ENCODE measurements around the gene OLFM2. TPM values are rescaled to one million over a fixed set of nuclear protein-coding genes. Genes with fewer than 3 reads are reported as not detected.

OLFM2 gene
- total RNA-seq, 1 donor from 2014 or later = 13.8 TPM

DNA sequence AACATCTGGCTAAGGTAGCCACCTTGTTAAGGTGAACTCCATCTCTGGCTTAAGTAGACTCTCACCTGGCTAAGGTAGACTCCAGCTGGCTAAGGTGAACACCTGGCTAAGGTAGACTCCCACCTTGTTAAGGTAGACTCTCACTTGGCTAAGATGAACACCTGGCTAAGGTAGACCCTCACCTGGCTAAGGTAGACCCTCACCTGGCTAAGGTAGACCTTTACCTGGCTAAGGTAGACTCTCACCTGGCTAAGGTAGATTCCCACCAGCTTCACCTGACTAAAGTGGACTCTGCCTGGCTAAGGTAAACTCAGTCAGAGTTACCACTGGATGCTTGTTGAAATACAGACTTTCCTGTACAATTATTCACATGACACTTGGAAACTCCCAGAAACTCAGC, 77.5 kb downstream of the OLFM2 start:
- no peaks in the 10 kb centered on the region for H3K36me3 ChIP-seq
- H3K27me3 ChIP-seq = no peaks in the 10 kb centered on the region
- no peaks in the 10 kb centered on the region for H3K4me1 ChIP-seq
- H3K4me3 ChIP-seq = no peak overlapping the region
- intact Hi-C loops (cut with DNase I) = no loop called here
- H3K27ac ChIP-seq = no peak overlapping the region
- TF ChIP-seq POLR2AphosphoS5 (IDR thresholded peaks at IDR 0.05; ENCODE audit: insufficient read depth in 1 of 2, low read depth in 1 of 2) = no peak
- TF ChIP-seq POLR2A (IDR thresholded peaks at IDR 0.05) = no peak
- TF ChIP-seq, protein P1, sequence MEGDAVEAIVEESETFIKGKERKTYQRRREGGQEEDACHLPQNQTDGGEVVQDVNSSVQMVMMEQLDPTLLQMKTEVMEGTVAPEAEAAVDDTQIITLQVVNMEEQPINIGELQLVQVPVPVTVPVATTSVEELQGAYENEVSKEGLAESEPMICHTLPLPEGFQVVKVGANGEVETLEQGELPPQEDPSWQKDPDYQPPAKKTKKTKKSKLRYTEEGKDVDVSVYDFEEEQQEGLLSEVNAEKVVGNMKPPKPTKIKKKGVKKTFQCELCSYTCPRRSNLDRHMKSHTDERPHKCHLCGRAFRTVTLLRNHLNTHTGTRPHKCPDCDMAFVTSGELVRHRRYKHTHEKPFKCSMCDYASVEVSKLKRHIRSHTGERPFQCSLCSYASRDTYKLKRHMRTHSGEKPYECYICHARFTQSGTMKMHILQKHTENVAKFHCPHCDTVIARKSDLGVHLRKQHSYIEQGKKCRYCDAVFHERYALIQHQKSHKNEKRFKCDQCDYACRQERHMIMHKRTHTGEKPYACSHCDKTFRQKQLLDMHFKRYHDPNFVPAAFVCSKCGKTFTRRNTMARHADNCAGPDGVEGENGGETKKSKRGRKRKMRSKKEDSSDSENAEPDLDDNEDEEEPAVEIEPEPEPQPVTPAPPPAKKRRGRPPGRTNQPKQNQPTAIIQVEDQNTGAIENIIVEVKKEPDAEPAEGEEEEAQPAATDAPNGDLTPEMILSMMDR (IDR thresholded peaks at IDR 0.05) = no peak
- DNase-seq (ENCODE audit: extremely low spot score in 2 of 2) = no peak
- H3K9me3 ChIP-seq = no peaks in the 10 kb centered on the region

DNA sequence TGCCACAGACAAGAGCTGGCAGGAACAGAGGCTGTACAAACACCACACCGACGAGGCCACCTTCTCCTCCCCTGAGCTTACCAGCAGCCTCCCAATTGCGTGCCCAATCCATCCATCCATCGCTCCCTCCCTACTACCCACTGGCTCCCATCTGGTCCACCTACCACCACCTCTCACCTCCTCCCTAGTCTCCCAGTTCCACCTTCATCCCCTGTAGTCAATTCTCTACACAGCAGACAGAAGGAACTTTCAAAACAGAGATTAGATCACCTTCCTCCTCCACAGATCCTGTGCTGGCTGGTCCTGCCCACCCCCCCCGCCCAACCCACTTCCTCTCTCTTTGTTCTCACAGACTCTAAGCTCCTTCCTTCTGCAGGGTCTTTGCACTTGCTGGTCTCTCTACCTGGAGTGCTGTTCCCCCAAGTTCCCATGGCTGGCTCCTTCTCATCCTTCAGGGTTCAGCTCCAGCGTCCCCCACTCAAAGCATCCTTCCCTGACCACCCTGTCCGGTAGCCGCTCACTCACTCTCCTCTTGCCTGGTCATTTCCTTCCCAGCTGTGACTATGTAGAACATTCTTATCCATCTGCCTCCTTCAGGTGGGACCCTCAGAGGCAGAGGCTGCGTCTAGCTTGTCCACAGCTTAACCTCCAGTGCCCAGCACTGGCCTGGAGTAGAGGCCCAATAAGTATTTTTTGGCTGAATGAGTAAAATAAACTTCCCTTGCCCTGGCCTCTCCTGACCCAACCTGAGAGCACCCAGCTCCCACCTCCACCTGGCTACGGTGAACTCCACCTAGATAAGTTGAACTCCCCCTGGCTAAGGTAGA, 78.2 kb downstream of the OLFM2 start:
- intact Hi-C loops (cut with DNase I) = no loop called here
- no peak overlapping the region for H3K4me3 ChIP-seq
- H3K4me1 ChIP-seq = no peaks in the 10 kb centered on the region
- no peak for DNase-seq (ENCODE audit: extremely low spot score in 2 of 2)
- no peak overlapping the region for H3K27ac ChIP-seq
- TF ChIP-seq, protein P1 (IDR thresholded peaks at IDR 0.05) = no peak
- TF ChIP-seq POLR2A (IDR thresholded peaks at IDR 0.05) = no peak
- no peak for TF ChIP-seq POLR2AphosphoS5 (IDR thresholded peaks at IDR 0.05; ENCODE audit: insufficient read depth in 1 of 2, low read depth in 1 of 2)
- no peaks in the 10 kb centered on the region for H3K9me3 ChIP-seq
- H3K27me3 ChIP-seq = no peaks in the 10 kb centered on the region
- no peaks in the 10 kb centered on the region for H3K36me3 ChIP-seq

DNA sequence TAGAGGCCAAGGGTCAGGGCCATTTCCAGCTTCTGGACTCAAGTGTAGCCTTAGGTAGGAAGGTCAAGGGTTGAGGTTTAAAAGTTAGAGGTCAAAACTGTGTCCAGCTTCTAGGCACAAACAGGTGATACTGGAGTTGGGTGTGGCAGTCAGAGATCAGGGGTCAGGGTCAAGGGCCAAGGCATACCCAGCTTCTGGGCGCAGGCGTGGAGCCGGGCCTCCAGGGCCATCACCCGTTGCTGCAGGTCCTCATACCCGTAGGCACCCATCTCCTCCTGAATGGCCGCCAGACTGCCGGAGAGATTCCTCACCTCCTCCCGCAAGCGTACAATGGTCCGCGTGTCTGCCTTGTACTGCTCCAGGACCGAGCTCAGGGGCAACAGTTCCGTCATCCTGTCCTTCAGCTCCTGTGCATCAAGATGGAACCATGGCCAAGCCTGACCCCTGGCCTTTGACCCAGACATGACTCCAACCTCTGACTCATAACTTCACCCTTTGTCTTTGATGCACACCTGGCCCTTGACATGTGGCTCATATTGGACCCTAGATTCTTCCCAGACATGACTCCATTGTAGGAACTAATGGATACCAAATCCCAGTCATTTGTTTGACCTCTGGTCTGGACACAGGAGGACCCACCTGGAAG, 79.1 kb downstream of the OLFM2 start:
- no peak overlapping the region for H3K4me3 ChIP-seq
- intact Hi-C loops (cut with DNase I) = no loop called here
- H3K27ac ChIP-seq = no peak overlapping the region

DNA sequence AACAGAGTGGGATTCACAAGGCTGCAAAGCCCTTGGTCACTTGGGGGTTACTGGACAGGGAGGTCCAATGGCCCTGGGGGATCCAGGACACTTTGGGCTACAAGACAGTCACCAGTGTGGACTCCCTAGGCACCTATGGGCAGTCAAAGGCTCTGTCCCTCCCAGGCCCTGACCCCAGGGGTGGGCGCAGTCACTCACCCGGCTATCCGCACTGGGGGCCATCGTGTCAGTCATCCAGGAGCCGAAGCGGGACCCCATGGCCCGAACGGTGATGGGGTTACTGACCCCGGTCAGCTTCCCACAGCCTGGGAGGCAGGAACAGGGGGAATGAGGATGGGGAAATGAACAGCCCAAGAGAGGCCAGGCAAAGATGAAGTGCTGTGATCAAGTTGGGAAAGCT, 79.7 kb downstream of the OLFM2 start:
- H3K4me3 ChIP-seq = no peak overlapping the region
- TF ChIP-seq POLR2A (IDR thresholded peaks at IDR 0.05) = no peak
- TF ChIP-seq POLR2AphosphoS5 (IDR thresholded peaks at IDR 0.05; ENCODE audit: insufficient read depth in 1 of 2, low read depth in 1 of 2) = no peak
- TF ChIP-seq, protein P1 (IDR thresholded peaks at IDR 0.05) = no peak
- no peaks in the 10 kb centered on the region for H3K36me3 ChIP-seq
- no peaks in the 10 kb centered on the region for H3K27me3 ChIP-seq
- no peaks in the 10 kb centered on the region for H3K4me1 ChIP-seq
- H3K9me3 ChIP-seq = no peaks in the 10 kb centered on the region
- no peak for DNase-seq (ENCODE audit: extremely low spot score in 2 of 2)
- H3K27ac ChIP-seq = no peak overlapping the region
- intact Hi-C loops (cut with DNase I) = no loop called here

More for the DNA sequence above, 79.1 kb downstream of the OLFM2 start:
- TF ChIP-seq POLR2AphosphoS5 (IDR thresholded peaks at IDR 0.05; ENCODE audit: insufficient read depth in 1 of 2, low read depth in 1 of 2) (no peak), POLR2A (IDR thresholded peaks at IDR 0.05) (no peak)
- TF ChIP-seq, protein P1 (IDR thresholded peaks at IDR 0.05) = no peak
- H3K4me1 ChIP-seq = no peaks in the 10 kb centered on the region
- no peak for DNase-seq (ENCODE audit: extremely low spot score in 2 of 2)
- no peaks in the 10 kb centered on the region for H3K36me3 ChIP-seq
- no peaks in the 10 kb centered on the region for H3K9me3 ChIP-seq
- no peaks in the 10 kb centered on the region for H3K27me3 ChIP-seq
